BLaER1 treated with 17β-estradiol and CSF1 and Interleukin-3, amounts not matched to agents 10 nM and 100 nM (cell line): ENCODE measurements around the gene EIF4A2.
A peak's percentile ranks its signal among the peaks of the same experiment; 100 is the strongest.

Experiments used
- H3K27ac ChIP-seq, 11 experiments: shearing (Covaris generic); formaldehyde crosslinking; 2 replicates each; pipeline ENCODE4 v1.8.1; 2022
- H3K27me3 ChIP-seq, 11 experiments: shearing (Covaris generic); formaldehyde crosslinking; 2 replicates each; pipeline ENCODE4 v1.8.1; 2022
- H3K36me3 ChIP-seq, 11 experiments: shearing (Covaris generic); formaldehyde crosslinking; 2 replicates each; pipeline ENCODE4 v1.8.1; 2022
- H3K4me1 ChIP-seq, 10 experiments: shearing (Covaris generic); formaldehyde crosslinking; 2 replicates each; pipeline ENCODE4 v1.8.1; 2022
- H3K4me2 ChIP-seq, 11 experiments: shearing (Covaris generic); formaldehyde crosslinking; 2 replicates each; pipeline ENCODE4 v1.8.1; 2022
- H3K4me3 ChIP-seq, 10 experiments: shearing (Covaris generic); formaldehyde crosslinking; 2 replicates each; pipeline ENCODE4 v1.8.1; 2022
- H3K9ac ChIP-seq, 11 experiments: shearing (Covaris generic); formaldehyde crosslinking; 2 replicates each; pipeline ENCODE4 v1.8.1; 2022
- H3K9me3 ChIP-seq, 11 experiments: shearing (Covaris generic); formaldehyde crosslinking; replicated peaks in 1 of 11; 2 replicates each; pipeline ENCODE4 v1.8.1; 2022
- H4K20me1 ChIP-seq, 11 experiments: shearing (Covaris generic); formaldehyde crosslinking; 2 replicates each; pipeline ENCODE4 v1.8.1; 2022
- Cebpa-rat ChIP-seq, 11 experiments: shearing (Covaris generic); IDR thresholded peaks; 2 replicates each; pipeline ENCODE4 v1.8.1; 2022

The EIF4A2 gene

GRCh38 chr3:186757686-186758220, 25.6 kb upstream of the EIF4A2 start:
- no peaks in the 10 kb centered on the region for H3K9me3 ChIP-seq
- H3K4me2 ChIP-seq = no peak overlapping the region
- H3K4me3 ChIP-seq = no peak overlapping the region
- H4K20me1 ChIP-seq = no peaks in the 10 kb centered on the region
- no peaks in the 10 kb centered on the region for H3K36me3 ChIP-seq
- TF ChIP-seq Cebpa-rat (IDR thresholded peaks at IDR 0.05) = no peak
- no peaks in the 10 kb centered on the region; a peak in 1 of 20 replicates for H3K4me1 ChIP-seq
- no peak overlapping the region for H3K9ac ChIP-seq
- H3K27me3 ChIP-seq = no peaks in the 10 kb centered on the region
- H3K27ac ChIP-seq = no peak overlapping the region

DNA sequence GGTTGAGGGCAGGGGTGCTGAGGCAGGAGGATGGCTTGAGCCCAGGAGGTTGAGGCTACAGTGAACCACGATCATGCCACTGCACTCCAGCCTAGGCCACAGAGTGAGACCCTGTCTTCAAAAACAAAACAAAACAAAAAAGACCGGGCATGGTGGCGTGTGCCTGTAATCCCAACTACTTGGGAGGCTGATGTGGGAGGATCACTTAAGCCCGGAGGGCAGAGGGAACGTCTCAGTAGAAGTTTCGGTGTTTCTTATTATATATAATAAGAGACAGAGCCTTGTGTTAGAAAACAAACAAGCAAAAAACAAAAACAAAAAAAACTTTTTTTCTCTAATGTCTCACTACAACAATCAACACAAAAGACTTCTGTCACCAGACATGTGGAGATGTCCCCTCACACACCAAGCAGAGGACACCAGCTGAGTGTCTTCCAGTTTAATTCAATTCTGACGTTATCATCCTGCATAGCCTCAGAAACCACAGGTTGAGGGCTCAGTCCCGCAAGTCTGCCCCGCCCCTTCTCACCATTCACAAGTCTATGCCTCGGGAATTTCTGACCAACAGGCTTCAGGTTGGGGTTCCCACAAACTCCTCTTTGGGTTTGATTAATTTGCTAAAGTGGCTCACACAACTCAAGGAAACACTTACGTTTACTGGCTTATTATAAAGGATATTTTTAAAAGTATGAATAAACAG, 24.0 kb upstream of the EIF4A2 start:
- no peak overlapping the region for H3K27ac ChIP-seq
- no peak for TF ChIP-seq Cebpa-rat (IDR thresholded peaks at IDR 0.05)

GRCh38 chr3:186760141-186760833, 23.1 kb upstream of the EIF4A2 start:
- Histone ChIP-seq H3K9ac (no peak overlapping the region), H3K4me2 (no peak overlapping the region), H3K27ac (no peak overlapping the region), H3K4me1 (no peaks in the 10 kb centered on the region; a peak in 1 of 20 replicates), H4K20me1 (no peaks in the 10 kb centered on the region), H3K36me3 (no peaks in the 10 kb centered on the region), H3K27me3 (no peaks in the 10 kb centered on the region), H3K9me3 (no peaks in the 10 kb centered on the region), H3K4me3 (no peak overlapping the region)
- TF ChIP-seq Cebpa-rat (IDR thresholded peaks at IDR 0.05) = no peak

More for the DNA sequence above, 24.0 kb upstream of the EIF4A2 start:
- Histone ChIP-seq H3K4me3 (no peak overlapping the region), H3K27me3 (no peaks in the 10 kb centered on the region), H3K4me2 (no peak overlapping the region), H3K4me1 (no peaks in the 10 kb centered on the region; a peak in 1 of 20 replicates), H3K9ac (no peak overlapping the region), H3K36me3 (no peaks in the 10 kb centered on the region), H3K9me3 (no peaks in the 10 kb centered on the region), H4K20me1 (no peaks in the 10 kb centered on the region)

DNA sequence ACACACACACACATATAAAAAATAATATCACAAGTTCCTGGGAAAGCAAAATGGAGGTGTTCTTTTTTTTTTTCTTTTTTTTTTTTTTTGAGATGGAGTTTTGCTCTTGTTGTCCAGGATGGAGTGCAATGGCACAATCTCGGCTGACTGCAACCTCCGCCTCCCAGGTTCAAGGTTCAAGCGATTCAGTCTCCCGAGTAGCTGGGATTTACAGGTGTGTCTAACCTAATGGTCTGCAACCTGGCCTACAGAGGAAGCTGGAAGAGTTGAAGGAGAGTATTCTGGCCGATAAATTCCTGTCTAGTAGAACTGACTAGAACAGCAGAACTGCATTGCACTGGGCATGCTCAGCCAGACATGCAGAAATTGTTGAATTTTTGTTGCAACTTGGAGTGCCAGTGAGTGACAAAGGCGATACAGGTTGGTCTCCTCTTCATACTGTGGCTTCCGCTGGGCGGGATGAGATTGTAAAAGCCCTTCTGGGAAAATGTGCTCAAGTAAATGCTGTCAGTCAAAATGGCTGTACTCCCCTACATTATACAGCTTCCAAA, 22.4 kb upstream of the EIF4A2 start:
- H3K36me3 ChIP-seq = no peaks in the 10 kb centered on the region

DNA sequence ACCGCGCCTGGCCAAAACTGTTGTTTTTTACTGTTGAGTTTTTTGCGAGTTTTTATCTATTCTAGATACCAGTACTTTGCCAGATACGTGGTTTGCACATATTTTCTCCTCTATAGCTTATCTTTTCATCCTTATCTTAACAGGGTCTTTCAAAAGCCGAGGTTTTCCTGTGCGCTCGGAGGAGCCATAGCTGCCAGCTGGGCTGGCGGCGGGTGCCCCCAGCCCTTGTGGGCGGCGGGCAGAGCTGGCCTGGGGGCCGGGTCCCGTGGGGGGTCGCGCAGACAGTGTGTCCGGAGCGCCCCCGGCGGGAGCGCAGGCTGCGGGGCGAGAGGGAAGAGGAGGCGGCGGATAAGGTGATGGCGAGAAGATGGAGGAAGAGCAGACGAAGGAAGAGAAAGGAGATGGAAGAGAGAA, 11.1 kb upstream of the EIF4A2 start:
- Histone ChIP-seq H4K20me1 (no peaks in the 10 kb centered on the region), H3K9me3 (no peaks in the 10 kb centered on the region), H3K4me1 (peaks cover 21 to 26% (median 24%) of the 10 kb centered on the region in 10 experiments), H3K36me3 (no peaks in the 10 kb centered on the region), H3K4me3 (peak overlapping the region; percentile 52 to 75 (median 64)), H3K27ac (peak overlapping the region; percentile 72 to 93 (median 89); a peak in 21 of 22 replicates), H3K9ac (peak overlapping the region; percentile 75 to 88 (median 84)), H3K4me2 (peak overlapping the region; percentile 86 to 99 (median 93)), H3K27me3 (no peaks in the 10 kb centered on the region)
- no peak for TF ChIP-seq Cebpa-rat (IDR thresholded peaks at IDR 0.05)

More for the DNA sequence above, 22.4 kb upstream of the EIF4A2 start:
- H3K27ac ChIP-seq = no peak overlapping the region
- H3K4me1 ChIP-seq = no peaks in the 10 kb centered on the region; a peak in 1 of 20 replicates
- peaks cover 0 to 5% (median 0%) of the 10 kb centered on the region in 11 experiments; a peak in 1 of 22 replicates for H3K9me3 ChIP-seq
- no peak overlapping the region for H3K4me3 ChIP-seq
- H4K20me1 ChIP-seq = no peaks in the 10 kb centered on the region
- H3K4me2 ChIP-seq = no peak overlapping the region
- no peak for TF ChIP-seq Cebpa-rat (IDR thresholded peaks at IDR 0.05)
- H3K9ac ChIP-seq = no peak overlapping the region
- no peaks in the 10 kb centered on the region for H3K27me3 ChIP-seq

DNA sequence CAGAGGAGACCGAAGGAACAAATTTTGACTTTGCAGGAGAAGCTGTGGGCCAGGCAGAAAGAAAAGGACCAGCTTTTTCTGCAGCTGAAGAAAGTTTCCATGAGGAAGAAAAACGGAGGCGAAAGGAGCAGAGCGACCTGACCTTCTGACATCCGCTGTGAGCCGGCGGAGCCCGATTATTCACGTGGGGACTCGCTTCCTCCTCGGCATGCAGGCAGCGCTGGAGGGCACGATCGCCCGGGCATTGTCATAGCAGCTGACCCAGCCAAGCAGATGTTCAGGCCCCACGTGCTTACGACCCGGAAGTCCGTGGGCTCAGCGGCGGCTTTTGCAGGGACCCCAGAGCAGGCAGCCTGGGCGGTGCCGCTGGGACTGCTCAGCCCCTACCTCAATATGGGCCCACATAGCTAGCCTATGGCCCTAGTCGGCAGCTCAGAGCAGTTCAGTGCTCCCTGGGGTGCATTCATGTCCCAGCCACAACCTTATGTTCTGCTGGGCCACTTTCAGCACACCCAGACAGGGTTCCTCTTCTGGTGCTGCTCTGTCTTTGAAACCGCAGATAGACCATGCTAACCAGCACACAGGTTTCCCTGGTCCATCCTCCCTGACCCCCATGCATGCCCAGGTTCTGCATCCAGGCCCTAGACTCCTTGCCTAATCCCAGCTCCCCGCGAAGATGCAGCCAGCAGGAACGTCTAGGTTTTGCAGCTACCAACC, 10.5 kb upstream of the EIF4A2 start:
- Histone ChIP-seq H3K36me3 (no peaks in the 10 kb centered on the region), H3K27ac (peak overlapping the region; percentile 72 to 93 (median 89)), H3K9ac (peak overlapping the region; percentile 75 to 88 (median 84))

DNA sequence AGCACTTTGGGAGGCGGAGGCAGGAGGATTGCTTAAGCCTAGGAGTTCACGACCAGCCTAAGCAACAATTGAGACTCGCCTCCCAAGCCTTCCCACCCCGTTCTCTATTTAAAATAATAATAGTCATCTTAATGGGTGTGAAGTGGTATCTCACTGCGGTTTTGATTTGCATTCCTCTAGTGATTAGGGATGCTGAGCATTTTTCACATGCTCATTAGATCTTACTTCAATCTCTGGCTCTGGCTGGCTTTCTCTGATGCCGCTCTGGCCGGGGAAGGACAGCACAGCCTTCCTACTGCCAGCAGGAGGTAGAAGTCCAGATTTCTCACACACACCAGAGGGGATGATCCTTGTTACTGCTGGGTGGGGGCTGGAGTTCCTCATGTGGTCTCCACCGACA, 7.4 kb upstream of the EIF4A2 start:
- Histone ChIP-seq H3K27me3 (no peaks in the 10 kb centered on the region), H4K20me1 (no peaks in the 10 kb centered on the region), H3K27ac (no peak overlapping the region), H3K4me2 (no peak overlapping the region), H3K36me3 (no peaks in the 10 kb centered on the region), H3K9ac (no peak overlapping the region), H3K4me1 (peaks cover 21 to 26% (median 24%) of the 10 kb centered on the region in 10 experiments), H3K4me3 (no peak overlapping the region), H3K9me3 (no peaks in the 10 kb centered on the region)
- no peak for TF ChIP-seq Cebpa-rat (IDR thresholded peaks at IDR 0.05)

More for the DNA sequence above, 10.5 kb upstream of the EIF4A2 start:
- Histone ChIP-seq H4K20me1 (no peaks in the 10 kb centered on the region), H3K9me3 (no peaks in the 10 kb centered on the region), H3K4me3 (peak overlapping the region; percentile 52 to 75 (median 64)), H3K4me2 (peak overlapping the region; percentile 86 to 99 (median 93)), H3K4me1 (peaks cover 21 to 26% (median 24%) of the 10 kb centered on the region in 10 experiments), H3K27me3 (no peaks in the 10 kb centered on the region)
- TF ChIP-seq Cebpa-rat (IDR thresholded peaks at IDR 0.05) = no peak

DNA sequence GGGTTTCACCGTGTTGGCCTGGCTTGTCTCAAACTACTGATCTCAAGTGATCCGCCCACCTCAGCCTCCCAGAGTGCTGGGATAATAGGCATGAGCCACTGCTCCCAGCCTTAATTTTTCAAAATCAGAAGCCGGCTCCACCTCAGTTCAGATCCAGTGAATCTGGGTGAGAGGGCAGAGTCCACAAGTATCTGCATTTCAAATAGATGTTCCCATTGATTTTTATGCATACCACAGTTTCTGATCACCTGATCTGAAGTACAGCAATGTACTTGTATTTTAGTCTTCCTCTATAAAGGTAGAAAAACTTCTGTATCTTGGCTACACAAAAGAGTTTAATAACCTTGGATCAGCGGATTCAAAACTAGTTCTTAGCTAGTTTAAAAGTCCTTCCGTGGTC, 4.2 kb upstream of the EIF4A2 start:
- peaks cover 5 to 8% (median 6%) of the 10 kb centered on the region in 11 experiments for H4K20me1 ChIP-seq
- peaks cover 0 to 2% (median 0%) of the 10 kb centered on the region in 11 experiments; a peak in 3 of 22 replicates for H3K9me3 ChIP-seq
- no peak overlapping the region for H3K9ac ChIP-seq
- no peak overlapping the region for H3K27ac ChIP-seq
- H3K4me3 ChIP-seq = no peak overlapping the region
- H3K4me1 ChIP-seq = peaks cover 5 to 10% (median 7%) of the 10 kb centered on the region in 10 experiments; a peak in 15 of 20 replicates
- no peaks in the 10 kb centered on the region for H3K27me3 ChIP-seq
- peaks cover 2 to 5% (median 4%) of the 10 kb centered on the region in 11 experiments for H3K36me3 ChIP-seq
- no peak overlapping the region for H3K4me2 ChIP-seq
- TF ChIP-seq Cebpa-rat (IDR thresholded peaks at IDR 0.05) = no peak
